Measurements from ENCODE around the gene FAM118B. TPM values are rescaled to one million over a fixed set of nuclear protein-coding genes. Genes with fewer than 3 reads are reported as not detected.

Gene FAM118B
- total and polyA plus RNA-seq, 8 donors: 6.9 to 50.7 (median 23.5) TPM

GRCh38 chr11:126181939-126182730, 29.4 kb upstream of the FAM118B start:
- TF ChIP-seq POLR2A (IDR thresholded peaks at IDR 0.05): no peak
- TF ChIP-seq EP300 (IDR thresholded peaks at IDR 0.05): no peak
- TF ChIP-seq, protein P1, sequence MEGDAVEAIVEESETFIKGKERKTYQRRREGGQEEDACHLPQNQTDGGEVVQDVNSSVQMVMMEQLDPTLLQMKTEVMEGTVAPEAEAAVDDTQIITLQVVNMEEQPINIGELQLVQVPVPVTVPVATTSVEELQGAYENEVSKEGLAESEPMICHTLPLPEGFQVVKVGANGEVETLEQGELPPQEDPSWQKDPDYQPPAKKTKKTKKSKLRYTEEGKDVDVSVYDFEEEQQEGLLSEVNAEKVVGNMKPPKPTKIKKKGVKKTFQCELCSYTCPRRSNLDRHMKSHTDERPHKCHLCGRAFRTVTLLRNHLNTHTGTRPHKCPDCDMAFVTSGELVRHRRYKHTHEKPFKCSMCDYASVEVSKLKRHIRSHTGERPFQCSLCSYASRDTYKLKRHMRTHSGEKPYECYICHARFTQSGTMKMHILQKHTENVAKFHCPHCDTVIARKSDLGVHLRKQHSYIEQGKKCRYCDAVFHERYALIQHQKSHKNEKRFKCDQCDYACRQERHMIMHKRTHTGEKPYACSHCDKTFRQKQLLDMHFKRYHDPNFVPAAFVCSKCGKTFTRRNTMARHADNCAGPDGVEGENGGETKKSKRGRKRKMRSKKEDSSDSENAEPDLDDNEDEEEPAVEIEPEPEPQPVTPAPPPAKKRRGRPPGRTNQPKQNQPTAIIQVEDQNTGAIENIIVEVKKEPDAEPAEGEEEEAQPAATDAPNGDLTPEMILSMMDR (IDR thresholded peaks at IDR 0.05): no peak
- TF ChIP-seq POLR2AphosphoS5 (IDR thresholded peaks at IDR 0.05): no peak
- intact Hi-C loops (cut with DNase I; ENCODE audit: low total_unique reads): no loop called here

DNA sequence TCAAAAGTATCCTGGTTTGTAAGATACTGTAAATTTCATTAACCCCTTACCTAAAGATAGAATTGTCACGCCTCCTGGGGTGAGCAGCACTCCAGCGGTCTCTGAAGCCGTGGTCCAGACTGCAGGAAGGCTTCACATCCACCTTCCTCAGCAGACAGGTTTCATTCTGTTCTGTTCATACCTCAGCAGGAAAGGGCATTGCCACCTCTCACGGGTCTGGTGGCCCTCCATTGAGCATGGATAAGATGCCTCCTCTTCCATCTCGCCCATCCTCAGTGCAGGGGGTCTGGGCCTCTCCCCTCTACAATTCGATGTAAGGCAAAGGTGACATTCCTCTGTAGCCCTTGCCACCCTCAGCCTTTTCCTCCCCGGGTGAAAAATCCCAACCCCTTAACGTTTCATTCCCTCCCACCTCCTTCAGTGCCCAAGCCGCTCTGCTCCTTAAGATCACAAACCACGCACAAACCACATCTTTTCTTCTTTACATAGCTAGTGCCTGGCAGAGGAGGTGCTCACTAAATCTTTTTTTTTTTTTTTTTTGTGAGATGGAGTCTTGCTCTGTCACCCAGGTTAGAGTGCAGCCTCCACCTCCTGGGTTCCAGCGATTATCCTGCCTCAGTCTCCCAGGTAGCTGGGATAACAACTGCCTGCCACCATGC, 28.7 kb upstream of the FAM118B start:
- H3K4me1 ChIP-seq: no peaks in the 10 kb centered on the region
- H3K9me3 ChIP-seq: peaks cover 0 to 7% (median 0%) of the 10 kb centered on the region in 4 donors
- no peaks in the 10 kb centered on the region for H3K27me3 ChIP-seq
- intact Hi-C loops (cut with DNase I; ENCODE audit: low total_unique reads): no loop called here
- peaks cover 0 to 19% (median 0%) of the 10 kb centered on the region in 4 donors for H3K36me3 ChIP-seq
- H3K4me3 ChIP-seq: no peak overlapping the region
- 79 to 84% (median 81%) methylated on average over 11 of the region's 11 CpGs for WGBS, 5 donors
- no peak for DNase-seq
- no peak overlapping the region for H3K27ac ChIP-seq
- no peak for TF ChIP-seq POLR2AphosphoS5 (IDR thresholded peaks at IDR 0.05)
- TF ChIP-seq, protein P1 (IDR thresholded peaks at IDR 0.05): no peak

More at GRCh38 chr11:126181939-126182730, 29.4 kb upstream of the FAM118B start:
- DNase-seq: no peak
- H3K4me3 ChIP-seq: no peak overlapping the region
- H3K36me3 ChIP-seq: peaks cover 0 to 12% (median 0%) of the 10 kb centered on the region in 4 donors
- WGBS, 5 donors: 66 to 75% (median 68%) methylated on average over 13 of the region's 13 CpGs
- peaks cover 0 to 7% (median 0%) of the 10 kb centered on the region in 4 donors for H3K9me3 ChIP-seq
- no peaks in the 10 kb centered on the region for H3K4me1 ChIP-seq
- no peak overlapping the region for H3K27ac ChIP-seq
- H3K27me3 ChIP-seq: no peaks in the 10 kb centered on the region

DNA sequence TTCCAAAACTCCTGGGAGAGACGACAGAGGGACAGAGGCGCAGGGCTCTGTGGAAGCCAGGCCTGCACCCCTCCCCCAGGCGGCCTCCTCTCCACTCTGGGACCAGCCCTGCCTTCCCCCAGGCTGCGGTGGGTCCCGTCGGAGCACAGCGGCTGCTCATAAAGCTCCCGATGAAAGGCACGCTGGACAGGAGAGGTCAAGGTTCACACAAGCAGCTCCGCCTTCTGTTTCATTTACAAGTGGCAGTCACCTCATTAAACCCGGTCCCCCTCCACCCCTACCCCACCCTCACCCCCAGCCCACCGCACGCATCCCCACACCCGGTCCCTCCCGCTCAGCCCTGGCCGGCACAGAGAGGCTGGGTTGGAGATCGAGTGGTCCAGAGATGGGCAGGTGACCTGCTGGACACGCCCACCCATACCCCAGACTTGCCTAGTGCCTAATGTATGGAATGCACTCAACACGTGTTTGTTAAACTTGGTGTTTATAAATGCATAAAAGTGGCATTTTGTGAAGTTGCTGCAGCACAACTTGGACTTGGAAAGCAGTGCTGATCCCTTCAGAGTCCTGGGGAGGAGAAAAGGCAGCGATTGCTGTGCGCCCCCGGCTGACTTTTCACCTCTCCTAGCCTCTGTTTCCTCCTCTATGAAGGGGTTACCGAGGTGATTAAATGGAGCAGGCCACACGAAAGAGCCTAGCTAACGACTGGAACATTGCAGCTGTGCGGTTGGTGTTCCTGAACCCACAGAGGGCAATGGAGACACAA, 26.1 kb upstream of the FAM118B start:
- no peak overlapping the region for H3K27ac ChIP-seq
- no peak for DNase-seq
- H3K4me1 ChIP-seq: no peaks in the 10 kb centered on the region
- no peaks in the 10 kb centered on the region for H3K27me3 ChIP-seq
- H3K4me3 ChIP-seq: no peak overlapping the region
- TF ChIP-seq, protein P1 (IDR thresholded peaks at IDR 0.05): no peak
- no peak for TF ChIP-seq POLR2AphosphoS5 (IDR thresholded peaks at IDR 0.05)
- no peak for TF ChIP-seq EP300 (IDR thresholded peaks at IDR 0.05)
- TF ChIP-seq POLR2A (IDR thresholded peaks at IDR 0.05): no peak
- intact Hi-C loops (cut with DNase I; ENCODE audit: low total_unique reads): loop anchor here (5.0 kb wide), 2 partner anchors 248 to 263 kb away; no protein-coding TSS in a partner anchor
- peaks cover 0 to 43% (median 20%) of the 10 kb centered on the region in 4 donors for H3K36me3 ChIP-seq
- WGBS, 5 donors: 70 to 87% (median 76%) methylated on average over 25 to 26 of the region's 26 CpGs
- H3K9me3 ChIP-seq: peaks cover 0 to 6% (median 0%) of the 10 kb centered on the region in 4 donors

All from stomach (tissue), 9 donors.